IMR-90 (cell line): ENCODE data around the gene FGD5. TPM values are rescaled to one million over a fixed set of nuclear protein-coding genes. Genes with fewer than 3 reads are reported as not detected.

Experiments used
- ATAC-seq: fragments of 200-7000 bp; cut with Tn5 transposase; 2 replicates; pipeline ENCODE4 v1.9.1; 2020; ENCODE audit warnings: low read depth, mild to moderate bottlenecking, moderate library complexity
- BruUV-seq: library from RNA; stranded (reverse); fragments of 400-500 nt; replicated peaks from 2 replicates; lab custom pipeline; 2021; lab: Mats Ljungman, UMichigan
- CTCF ChIA-PET: fragments of 300-600 bp; formaldehyde crosslinking; extraction: SDS; loops from one replicate; lab custom pipeline; 2021; ENCODE audit warnings: antibody characterized with exemption; lab: Yijun Ruan, JAX
- POLR2A ChIA-PET: fragments of 300-600 bp; sonication (Branson Sonifier 250); formaldehyde crosslinking; loops from one replicate; lab custom pipeline; 2022; ENCODE audit warnings: antibody characterized with exemption; ENCODE audit not compliant: unreplicated experiment; lab: Charles Lee
- DNase-seq: peaks from one replicate; pipeline ENCODE4 v3.0.0; 2013
- H2AFZ ChIP-seq: replicated peaks from 2 replicates; pipeline ENCODE3; 2013; ENCODE audit warnings: low read length, mild to moderate bottlenecking; ENCODE audit not compliant: poor library complexity
- H2AK5ac ChIP-seq: 2 replicates; pipeline ENCODE4 v1.6.1; 2013; ENCODE audit warnings: low read depth, low read length, inconsistent platforms
- H2AK9ac ChIP-seq: replicated peaks from 2 replicates; pipeline ENCODE3; 2013; ENCODE audit warnings: mild to moderate bottlenecking, low read depth, low read length, moderate library complexity; ENCODE audit not compliant: poor library complexity
- H2BK120ac ChIP-seq: 2 replicates; pipeline ENCODE4 v1.6.1; 2013; ENCODE audit warnings: low read depth, low read length, inconsistent platforms
- H2BK15ac ChIP-seq: 3 replicates; pipeline ENCODE4 v1.6.1; 2013; ENCODE audit warnings: low read depth, low read length, inconsistent platforms
- H2BK20ac ChIP-seq: 2 replicates; pipeline ENCODE4 v1.6.1; 2013; ENCODE audit warnings: low read depth, mild to moderate bottlenecking, inconsistent platforms, low read length, moderate library complexity
- H2BK5ac ChIP-seq: 2 replicates; pipeline ENCODE4 v1.6.1; 2013; ENCODE audit warnings: mild to moderate bottlenecking, low read depth, low read length, inconsistent platforms; ENCODE audit not compliant: poor library complexity, severe bottlenecking
- H3K14ac ChIP-seq: replicated peaks from 2 replicates; pipeline ENCODE4 v1.6.1; 2013; ENCODE audit warnings: low read depth, low read length, inconsistent platforms
- H3K18ac ChIP-seq: 2 replicates; pipeline ENCODE4 v1.6.1; 2013; ENCODE audit warnings: low read depth, low read length, control low read depth
- H3K23ac ChIP-seq: 2 replicates; pipeline ENCODE4 v1.6.1; 2013; ENCODE audit warnings: low read depth, low read length, inconsistent platforms
- H3K27ac ChIP-seq: 2 replicates; pipeline ENCODE4 v1.5.1; 2013; ENCODE audit warnings: mild to moderate bottlenecking, control low read depth, low read length; ENCODE audit not compliant: insufficient read depth
- H3K27me3 ChIP-seq: 2 replicates; pipeline ENCODE4 v1.6.1; 2013; ENCODE audit warnings: low read length; ENCODE audit not compliant: control insufficient read depth, insufficient read depth
- H3K36me3 ChIP-seq: 2 replicates; pipeline ENCODE4 v1.6.1; 2013; ENCODE audit warnings: low read length, mixed read lengths; ENCODE audit not compliant: control insufficient read depth, insufficient read depth
- H3K4ac ChIP-seq: 2 replicates; pipeline ENCODE4 v1.6.1; 2013; ENCODE audit warnings: low read depth, low read length, inconsistent platforms
- H3K4me1 ChIP-seq: 2 replicates; pipeline ENCODE4 v1.6.1; 2013; ENCODE audit warnings: low read length, mixed read lengths; ENCODE audit not compliant: control insufficient read depth, insufficient read depth
- H3K4me2 ChIP-seq: 2 replicates; pipeline ENCODE4 v1.6.1; 2013; ENCODE audit warnings: low read depth, mild to moderate bottlenecking, control low read depth, low read length, moderate library complexity
- H3K4me3 ChIP-seq: 2 replicates; pipeline ENCODE4 v1.5.1; 2013; ENCODE audit warnings: low read depth, mild to moderate bottlenecking, control low read depth, low read length, moderate library complexity; ENCODE audit not compliant: insufficient read depth
- H3K56ac ChIP-seq: 2 replicates; pipeline ENCODE4 v1.6.1; 2013; ENCODE audit warnings: low read length, inconsistent platforms; ENCODE audit not compliant: insufficient read depth; ENCODE audit errors: extremely low read depth
- H3K79me1 ChIP-seq, 2 experiments: 2 replicates each; pipeline ENCODE4 v1.6.1; 2013; ENCODE audit warnings: low read length in 2 of 2, inconsistent platforms in 1 of 2, low read depth in 1 of 2
- H3K9ac ChIP-seq: 2 replicates; pipeline ENCODE4 v1.6.1; 2013; ENCODE audit warnings: low read depth, low read length, control low read depth
- H3K9me1 ChIP-seq: 2 replicates; pipeline ENCODE4 v1.6.1; 2013; ENCODE audit warnings: low read length, inconsistent platforms; ENCODE audit not compliant: insufficient read depth
- H3K9me3 ChIP-seq: 2 replicates; pipeline ENCODE4 v1.6.1; 2013; ENCODE audit warnings: low read length; ENCODE audit not compliant: control insufficient read depth, insufficient read depth
- H4K20me1 ChIP-seq: 2 replicates; pipeline ENCODE4 v1.6.1; 2013; ENCODE audit warnings: low read length, inconsistent platforms; ENCODE audit not compliant: insufficient read depth
- H4K5ac ChIP-seq: 2 replicates; pipeline ENCODE4 v1.6.1; 2013; ENCODE audit warnings: mild to moderate bottlenecking, low read depth, low read length, control low read depth
- H4K8ac ChIP-seq, 2 experiments: 2 replicates each; pipeline ENCODE4 v1.6.1; 2013; ENCODE audit warnings: low read depth in 2 of 2, low read length in 2 of 2, control low read depth in 1 of 2, inconsistent platforms in 1 of 2
- H4K91ac ChIP-seq: 2 replicates; pipeline ENCODE4 v1.6.1; 2013; ENCODE audit warnings: low read depth, low read length, inconsistent platforms; ENCODE audit not compliant: insufficient read depth
- CHD1 ChIP-seq: IDR thresholded peaks from 2 replicates; pipeline ENCODE4 v1.6.1; 2012; ENCODE audit warnings: low read depth, low read length, improper control_type of control experiment
- FOS ChIP-seq: fragments of 150-350 bp; IDR thresholded peaks from 2 replicates; pipeline ENCODE4 v1.6.1; 2016; ENCODE audit warnings: low read depth, low read length
- MXI1 ChIP-seq: IDR thresholded peaks from 2 replicates; pipeline ENCODE4 v1.6.1; 2012; ENCODE audit warnings: low read depth, mild to moderate bottlenecking, low read length, moderate library complexity, borderline replicate concordance
- POLR2A ChIP-seq: IDR thresholded peaks from 2 replicates; pipeline ENCODE4 v1.6.1; 2012; ENCODE audit warnings: mild to moderate bottlenecking, low read depth, low read length
- WGBS, 2 experiments: methylation state at CpG; one replicate each; pipeline versions ENCODE4 v1.1.5 to v1.1.7; 2013; ENCODE audit warnings: missing lambda C conversion rate in 2 of 2; ENCODE audit not compliant: insufficient read length in 1 of 2; ENCODE audit errors: extremely low coverage in 2 of 2; 5-methylcytosine and 5-hydroxymethylcytosine counted together
- dilution Hi-C: fragments of 300-500 bp; cut with HindIII; formaldehyde crosslinking; loops from one replicate; pipeline ENCODE4 v1.14.3; 2018; ENCODE audit warnings: low sequenced_read_pairs; ENCODE audit not compliant: unreplicated experiment
- in situ Hi-C: fragments of 300-500 bp; cut with MboI; formaldehyde crosslinking; loops from 3 replicates; pipeline ENCODE4 v1.14.3; 2019; ENCODE audit warnings: low sequenced_read_pairs, inconsistent platforms, mixed read lengths
- intact Hi-C: fragments of 100-400 bp; cut with micrococcal nuclease; formaldehyde crosslinking; loops from 2 replicates; pipeline ENCODE4 v1.10.0; 2022
- polyA plus RNA-seq, 3 experiments: library from polyadenylated mRNA; depleted of rRNA; stranded (reverse); fragments of >200 nt; gene quantifications; 2 replicates each; pipeline ENCODE4 v1.2.3, GENCODE V29; 2012; ENCODE audit warnings: low replicate concordance in 1 of 3
- total RNA-seq: library from RNA; depleted of rRNA; stranded (reverse); fragments of >200 nt; gene quantifications from 2 replicates; pipeline ENCODE4 v1.2.3, GENCODE V29; 2012
- TF ChIP-seq, protein P1 (sequence below): fragments of 150-350 bp; IDR thresholded peaks from 2 replicates; pipeline ENCODE4 v1.6.1; 2017; ENCODE audit warnings: mild to moderate bottlenecking, antibody characterized with exemption, low read length, low read depth

The FGD5 gene
- total and polyA plus RNA-seq, 2 of the 4 experiments (the other 2 are of a cell fraction), result not detected

DNA sequence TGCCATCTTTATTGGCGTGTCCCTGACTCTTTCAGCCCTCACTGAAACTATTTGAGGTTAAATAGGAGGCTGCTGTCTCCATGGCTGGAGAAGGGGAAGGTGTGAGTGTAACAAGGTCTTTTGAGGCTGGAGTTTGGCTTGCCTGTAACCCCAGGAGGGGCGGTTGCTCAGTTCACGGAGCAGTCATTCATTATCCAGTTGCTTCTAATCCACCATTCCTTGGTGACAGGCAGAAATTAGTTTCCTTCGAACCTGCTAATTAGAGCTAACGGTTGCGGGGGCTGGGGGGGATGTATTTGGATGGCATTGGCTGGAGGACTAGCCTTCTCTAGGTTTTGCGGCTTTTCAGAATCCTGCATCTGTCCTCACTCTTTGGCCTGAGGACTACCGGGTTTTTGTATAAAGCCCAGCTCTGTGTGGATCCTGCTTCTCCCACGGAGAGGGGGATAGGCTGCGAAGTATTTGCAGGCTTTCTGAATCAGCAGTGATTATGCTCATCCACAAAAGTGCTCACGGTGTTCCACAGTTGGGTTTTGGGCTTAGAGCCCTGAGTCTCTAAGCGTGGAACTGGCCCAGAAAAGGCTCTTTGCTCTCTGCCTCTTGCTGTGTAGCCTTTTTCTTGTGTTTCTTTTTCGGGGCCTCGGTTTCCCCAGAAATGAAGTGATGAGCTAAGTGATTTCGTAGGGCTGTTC lies 18.6 kb downstream of the FGD5 start:
- Histone ChIP-seq H4K91ac (no peak overlapping the region), H4K5ac (no peak overlapping the region), H2AK9ac (no peak overlapping the region), H3K23ac (no peak overlapping the region), H3K4me2 (no peak overlapping the region), H3K27me3 (peaks cover 30% of the 10 kb centered on the region), H2AK5ac (no peak overlapping the region), H3K9me1 (no peaks in the 10 kb centered on the region), H3K14ac (no peak overlapping the region), H3K56ac (no peak overlapping the region), H2BK20ac (no peak overlapping the region), H3K27ac (no peak overlapping the region), H2BK120ac (no peak overlapping the region), H2AFZ (no peak overlapping the region), H3K36me3 (no peaks in the 10 kb centered on the region), H3K4ac (no peak overlapping the region), H3K9me3 (no peaks in the 10 kb centered on the region), H3K79me1 (no peaks in the 10 kb centered on the region), H4K20me1 (no peaks in the 10 kb centered on the region), H3K4me3 (no peak overlapping the region), H3K4me1 (no peaks in the 10 kb centered on the region), H3K9ac (no peak overlapping the region), H2BK15ac (no peak overlapping the region), H3K18ac (no peak overlapping the region), H4K8ac (no peak overlapping the region), H2BK5ac (no peak overlapping the region)
- in situ Hi-C loops (no loop called here), intact Hi-C loops (no loop called here), dilution Hi-C loops (no loop called here)
- TF ChIP-seq POLR2A (no peak), FOS (no peak), CHD1 (no peak), MXI1 (no peak)
- TF ChIP-seq, protein P1, sequence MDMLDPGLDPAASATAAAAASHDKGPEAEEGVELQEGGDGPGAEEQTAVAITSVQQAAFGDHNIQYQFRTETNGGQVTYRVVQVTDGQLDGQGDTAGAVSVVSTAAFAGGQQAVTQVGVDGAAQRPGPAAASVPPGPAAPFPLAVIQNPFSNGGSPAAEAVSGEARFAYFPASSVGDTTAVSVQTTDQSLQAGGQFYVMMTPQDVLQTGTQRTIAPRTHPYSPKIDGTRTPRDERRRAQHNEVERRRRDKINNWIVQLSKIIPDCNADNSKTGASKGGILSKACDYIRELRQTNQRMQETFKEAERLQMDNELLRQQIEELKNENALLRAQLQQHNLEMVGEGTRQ, result no peak
- WGBS, 2 experiments, result 35% methylated on average over 8 of the region's 15 CpGs; no CpG with 5 or more reads in 1 of the 2 experiments
- no TSS peak for BruUV-seq
- no peak for DNase-seq
- POLR2A ChIA-PET, result no interaction called here
- ATAC-seq, result no peak
- CTCF ChIA-PET, result interaction anchor here (0.6 kb wide), 1 partner anchor 54 kb away, joined by 3 read pairs; no protein-coding TSS in a partner anchor
